Measurements from ENCODE around the gene PRKCQ. TPM values are rescaled to one million over a fixed set of nuclear protein-coding genes. Genes with fewer than 3 reads are reported as not detected.

Gene PRKCQ
- total and polyA plus RNA-seq, 7 experiments from 2014 or later = 44.3 to 74.5 (median 65.8) TPM

DNA sequence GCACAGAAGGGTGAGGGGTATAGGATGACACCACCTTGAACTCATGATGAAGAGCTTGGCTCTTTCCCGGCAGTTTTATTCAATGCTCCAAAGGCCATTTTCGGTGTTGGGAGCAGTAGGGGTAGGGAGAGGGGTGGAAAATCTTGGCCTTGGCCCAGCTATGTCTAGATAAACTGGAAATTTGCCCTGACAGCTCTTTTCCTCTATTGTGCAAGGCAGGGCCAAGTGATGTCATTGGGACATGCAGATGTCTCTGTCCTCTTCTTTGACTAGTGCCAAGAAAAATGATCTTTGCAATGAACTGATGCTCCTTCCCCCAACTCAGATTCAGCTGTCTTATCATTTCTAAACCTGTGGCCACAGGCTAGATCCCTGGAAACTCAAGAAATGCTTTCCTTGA lies 27.7 kb upstream of the PRKCQ start:
- H3K9me3 Mint-ChIP-seq = peaks cover 2 to 21% (median 8%) of the 10 kb centered on the region in 11 donors
- intact Hi-C loops (cut with micrococcal nuclease) = loop anchor here (1.0 kb wide), 2 partner anchors 15 to 24 kb away; no protein-coding TSS in a partner anchor
- peak overlapping the region in 6 of 10 donors; percentile 4 to 76 (median 62) for H3K4me3 Mint-ChIP-seq
- no peak for ATAC-seq
- peaks cover 28 to 85% (median 79%) of the 10 kb centered on the region in 7 donors for H3K4me1 Mint-ChIP-seq
- ChIA-PET CTCF (interaction anchor here (1.0 to 1.4 kb wide), 5 partner anchors 21 to 90 kb away, joined by 3 to 5 read pairs (median 3); no protein-coding TSS in a partner anchor), POLR2A (interaction anchor here (0.6 to 2.8 kb wide), 15 partner anchors 10 to 325 kb away, joined by 3 to 20 read pairs (median 7); no protein-coding TSS in a partner anchor)
- Histone ChIP-seq H3K27ac (ENCODE audit: low read depth, low read length) (peak overlapping the region; percentile 59), H3K4me1 (ENCODE audit: control insufficient read depth in 2 of 2, insufficient read depth in 2 of 2, low read length in 2 of 2) (peaks cover 24 to 33% of the 10 kb centered on the region in 2 donors), H3K9me3 (ENCODE audit: control insufficient read depth in 2 of 3, low read length in 3 of 3) (peaks cover 0 to 6% (median 0%) of the 10 kb centered on the region in 3 experiments), H3K4me3 (ENCODE audit: low read length) (no peak overlapping the region), H3K27me3 (ENCODE audit: control insufficient read depth in 2 of 2, insufficient read depth in 2 of 2, low read length in 2 of 2) (no peaks in the 10 kb centered on the region), H3K36me3 (ENCODE audit: control insufficient read depth in 2 of 3, insufficient read depth in 3 of 3, low read length in 3 of 3) (peaks cover 0 to 23% (median 8%) of the 10 kb centered on the region in 3 experiments)
- H3K36me3 Mint-ChIP-seq = peaks cover 11 to 61% (median 37%) of the 10 kb centered on the region in 5 donors
- peak overlapping the region; percentile 89 to 98 (median 95) for H3K27ac Mint-ChIP-seq
- H3K27me3 Mint-ChIP-seq = no peaks in the 10 kb centered on the region
- no peak for DNase-seq

DNA sequence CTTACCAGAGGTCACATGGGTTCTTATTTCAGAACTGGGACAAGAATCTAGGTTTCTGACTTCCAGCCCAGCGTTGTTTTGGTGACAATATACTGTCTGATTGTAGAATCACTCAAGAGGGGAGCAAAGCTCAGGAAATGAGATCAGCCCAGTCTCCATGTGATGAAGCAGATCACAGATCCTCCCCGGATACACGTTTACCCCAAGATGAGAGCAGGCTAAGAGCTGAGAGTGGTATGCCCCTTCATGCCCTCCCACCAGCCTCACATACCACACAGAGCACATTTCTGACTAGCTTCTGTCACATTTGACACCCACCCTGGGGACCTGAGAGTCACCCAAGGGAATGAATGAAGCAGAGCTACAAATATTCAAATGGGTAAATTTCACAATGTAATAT lies 27.1 kb upstream of the PRKCQ start:
- CTCF ChIA-PET = interaction anchor here (1.0 to 1.4 kb wide), 5 partner anchors 21 to 89 kb away, joined by 3 to 5 read pairs (median 3); no protein-coding TSS in a partner anchor
- Histone ChIP-seq H3K27ac (ENCODE audit: low read depth, low read length) (peak overlapping the region; percentile 59), H3K27me3 (ENCODE audit: control insufficient read depth in 2 of 2, insufficient read depth in 2 of 2, low read length in 2 of 2) (no peaks in the 10 kb centered on the region), H3K9me3 (ENCODE audit: control insufficient read depth in 2 of 3, low read length in 3 of 3) (peaks cover 0 to 6% (median 0%) of the 10 kb centered on the region in 3 experiments), H3K4me1 (ENCODE audit: control insufficient read depth in 2 of 2, insufficient read depth in 2 of 2, low read length in 2 of 2) (peaks cover 19 to 36% of the 10 kb centered on the region in 2 donors), H3K36me3 (ENCODE audit: control insufficient read depth in 2 of 3, insufficient read depth in 3 of 3, low read length in 3 of 3) (peaks cover 0 to 23% (median 8%) of the 10 kb centered on the region in 3 experiments), H3K4me3 (ENCODE audit: low read length) (no peak overlapping the region)
- POLR2A ChIA-PET = interaction anchor here (0.6 to 2.8 kb wide), 15 partner anchors 10 to 324 kb away, joined by 3 to 20 read pairs (median 7); no protein-coding TSS in a partner anchor
- peaks cover 2 to 21% (median 8%) of the 10 kb centered on the region in 11 donors for H3K9me3 Mint-ChIP-seq
- peak in 8 of 9 donors; percentile 39 to 84 (median 77) for DNase-seq
- H3K36me3 Mint-ChIP-seq = peaks cover 11 to 56% (median 37%) of the 10 kb centered on the region in 5 donors
- H3K27ac Mint-ChIP-seq = peak overlapping the region; percentile 89 to 98 (median 95)
- intact Hi-C loops (cut with micrococcal nuclease) = loop anchor here (1.0 kb wide), 2 partner anchors 15 to 24 kb away; no protein-coding TSS in a partner anchor
- H3K27me3 Mint-ChIP-seq = no peaks in the 10 kb centered on the region
- H3K4me3 Mint-ChIP-seq = peak overlapping the region in 9 of 10 donors; percentile 40 to 76 (median 64)
- peak; percentile 79 for ATAC-seq
- H3K4me1 Mint-ChIP-seq = peaks cover 23 to 85% (median 78%) of the 10 kb centered on the region in 7 donors

DNA sequence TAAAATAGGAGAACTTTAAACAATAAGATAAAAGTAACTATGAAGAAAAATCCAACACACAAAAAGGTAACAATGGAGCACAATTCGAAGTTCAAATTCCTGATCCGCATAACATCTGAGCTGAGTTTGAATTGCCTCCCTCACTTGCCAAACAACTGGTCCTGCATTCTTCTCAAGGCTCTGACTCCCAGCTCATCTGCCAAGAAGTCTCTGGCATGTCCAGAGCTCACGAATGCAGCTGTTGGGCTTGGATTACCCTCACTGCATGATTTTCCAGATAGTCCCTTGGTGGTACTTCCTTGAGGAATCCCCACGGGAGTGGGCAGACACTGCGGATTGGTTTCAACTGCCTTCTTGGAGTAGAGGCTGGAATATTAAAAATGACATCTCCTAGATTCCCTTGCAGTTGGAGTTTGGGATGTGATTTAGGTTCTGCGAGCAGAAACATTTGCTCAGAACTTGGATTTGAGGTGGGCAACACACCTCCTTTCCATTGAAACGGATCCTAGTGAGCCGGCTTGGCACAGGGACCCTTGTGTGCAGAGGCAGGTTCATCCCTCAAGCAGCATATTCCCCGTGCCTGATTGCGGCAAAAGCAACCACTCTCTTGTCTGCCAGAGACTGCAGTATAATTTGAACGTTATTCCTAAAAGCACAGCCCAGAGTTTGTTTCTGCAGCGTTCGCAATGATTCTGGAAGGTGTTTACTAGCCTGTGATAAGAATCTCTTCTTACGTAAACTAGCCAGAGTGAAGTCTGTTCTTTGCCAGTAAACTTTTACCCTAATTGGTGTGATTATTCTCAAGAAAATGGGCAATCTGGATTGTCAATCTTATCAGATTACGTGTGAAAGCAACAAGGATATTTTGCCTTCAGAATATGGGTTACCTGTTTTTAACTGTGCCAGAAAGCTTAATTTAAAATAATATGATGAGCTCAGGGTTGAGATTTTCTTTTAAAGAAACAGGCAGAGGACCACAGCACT lies 23.4 kb upstream of the PRKCQ start:
- peaks cover 0 to 10% (median 7%) of the 10 kb centered on the region in 11 donors for H3K9me3 Mint-ChIP-seq
- peak overlapping the region in 6 of 9 donors; percentile 28 to 98 (median 92) for H3K27ac Mint-ChIP-seq
- Histone ChIP-seq H3K4me3 (ENCODE audit: low read length) (no peak overlapping the region), H3K27ac (ENCODE audit: low read depth, low read length) (peak overlapping the region; percentile 19), H3K4me1 (ENCODE audit: control insufficient read depth in 2 of 2, insufficient read depth in 2 of 2, low read length in 2 of 2) (peaks cover 17 to 52% of the 10 kb centered on the region in 2 donors), H3K9me3 (ENCODE audit: control insufficient read depth in 2 of 3, low read length in 3 of 3) (peaks cover 0 to under 1% (median 0%) of the 10 kb centered on the region in 3 experiments), H3K27me3 (ENCODE audit: control insufficient read depth in 2 of 2, insufficient read depth in 2 of 2, low read length in 2 of 2) (no peaks in the 10 kb centered on the region), H3K36me3 (ENCODE audit: control insufficient read depth in 2 of 3, insufficient read depth in 3 of 3, low read length in 3 of 3) (peaks cover 0 to 12% (median 3%) of the 10 kb centered on the region in 3 experiments)
- peaks cover 33 to 93% (median 86%) of the 10 kb centered on the region in 7 donors for H3K4me1 Mint-ChIP-seq
- ChIA-PET CTCF (interaction anchor here (0.7 to 13.4 kb wide), 12 partner anchors 9 to 158 kb away, joined by 3 to 206 read pairs (median 4); partner anchors contain the start of gene PRKCQ), POLR2A (interaction anchor here (0.6 to 16.1 kb wide), 7 partner anchors 8 to 155 kb away, joined by 3 to 378 read pairs (median 4); partner anchors contain the start of gene PRKCQ)
- DNase-seq (no peak), ATAC-seq (no peak)
- H3K27me3 Mint-ChIP-seq = no peaks in the 10 kb centered on the region
- peaks cover 11 to 59% (median 41%) of the 10 kb centered on the region in 5 donors for H3K36me3 Mint-ChIP-seq
- intact Hi-C loops (cut with micrococcal nuclease) = no loop called here
- H3K4me3 Mint-ChIP-seq = no peak overlapping the region

DNA sequence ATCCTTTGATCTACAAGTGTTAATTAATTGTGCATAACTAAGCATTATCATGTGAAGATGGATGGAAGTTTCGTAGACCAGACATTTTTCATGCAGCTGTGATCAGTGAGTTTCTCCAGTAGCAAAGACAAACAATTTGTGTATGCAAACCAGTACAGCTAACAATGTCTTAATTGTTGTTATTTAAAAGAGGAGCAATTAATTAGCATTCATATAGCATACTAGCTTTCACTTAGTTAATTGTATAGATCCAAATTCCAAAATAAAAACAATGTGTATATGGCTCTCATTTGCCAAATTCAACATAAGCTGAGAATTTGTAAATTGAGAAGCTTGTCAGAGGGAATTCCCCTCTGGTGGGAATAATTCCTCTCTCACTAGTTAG lies 22.6 kb upstream of the PRKCQ start:
- H3K27ac Mint-ChIP-seq = peak overlapping the region in 6 of 9 donors; percentile 83 to 98 (median 88)
- Histone ChIP-seq H3K9me3 (ENCODE audit: control insufficient read depth in 2 of 3, low read length in 3 of 3) (no peaks in the 10 kb centered on the region), H3K27ac (ENCODE audit: low read depth, low read length) (no peak overlapping the region), H3K4me1 (ENCODE audit: control insufficient read depth in 2 of 2, insufficient read depth in 2 of 2, low read length in 2 of 2) (peaks cover 17 to 55% of the 10 kb centered on the region in 2 donors), H3K36me3 (ENCODE audit: control insufficient read depth in 2 of 3, insufficient read depth in 3 of 3, low read length in 3 of 3) (peaks cover 0 to 5% (median 0%) of the 10 kb centered on the region in 3 experiments), H3K4me3 (ENCODE audit: low read length) (no peak overlapping the region), H3K27me3 (ENCODE audit: control insufficient read depth in 2 of 2, insufficient read depth in 2 of 2, low read length in 2 of 2) (no peaks in the 10 kb centered on the region)
- H3K36me3 Mint-ChIP-seq = peaks cover 7 to 57% (median 35%) of the 10 kb centered on the region in 5 donors
- peaks cover 0 to 7% (median 4%) of the 10 kb centered on the region in 11 donors for H3K9me3 Mint-ChIP-seq
- intact Hi-C loops (cut with micrococcal nuclease) = no loop called here
- POLR2A ChIA-PET = interaction anchor here (0.6 to 16.1 kb wide), 8 partner anchors 9 to 154 kb away, joined by 3 to 378 read pairs (median 4); partner anchors contain the start of gene PRKCQ
- CTCF ChIA-PET = interaction anchor here (0.6 to 13.4 kb wide), 10 partner anchors 9 to 187 kb away, joined by 3 to 206 read pairs (median 4); partner anchors contain the start of gene PRKCQ
- peaks cover 34 to 93% (median 86%) of the 10 kb centered on the region in 7 donors for H3K4me1 Mint-ChIP-seq
- ATAC-seq (no peak), DNase-seq (no peak)
- peak overlapping the region in 2 of 10 donors; percentile 61 to 71 for H3K4me3 Mint-ChIP-seq
- H3K27me3 Mint-ChIP-seq = no peaks in the 10 kb centered on the region

DNA sequence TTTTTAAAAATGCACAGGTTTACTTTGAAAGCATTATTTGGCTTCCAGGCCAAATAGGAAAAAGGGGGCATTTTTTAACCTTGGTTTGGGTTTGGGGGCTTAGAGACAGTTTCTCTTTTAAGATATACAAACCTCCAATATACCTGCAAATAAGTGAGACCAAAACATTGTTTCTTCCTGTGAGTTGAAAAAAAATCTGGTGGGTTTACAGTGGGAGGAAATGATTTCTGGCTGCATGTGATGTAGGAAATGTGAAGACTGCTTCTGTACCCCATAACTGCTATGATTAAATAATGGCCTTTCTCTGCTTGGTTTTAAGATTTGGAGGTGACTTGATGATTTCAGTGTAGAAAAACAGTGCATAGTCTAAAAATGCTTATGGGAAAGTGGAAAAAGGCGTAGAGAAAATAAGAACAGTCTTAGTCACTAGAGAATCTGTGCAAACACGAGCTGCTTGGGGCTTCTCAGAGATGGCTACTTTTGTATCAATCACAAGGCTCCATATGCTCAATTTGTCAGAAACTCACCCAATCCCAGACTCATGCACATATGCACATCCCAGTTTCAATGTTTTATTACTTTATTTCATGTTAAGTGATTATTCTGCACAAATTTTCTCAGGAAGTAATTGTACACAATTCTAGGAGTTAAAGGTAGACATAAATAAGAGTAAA lies 22.1 kb upstream of the PRKCQ start:
- Mint-ChIP-seq H3K27ac (peak overlapping the region in 8 of 9 donors; percentile 60 to 99 (median 86)), H3K27me3 (no peaks in the 10 kb centered on the region), H3K4me3 (peak overlapping the region in 8 of 10 donors; percentile 15 to 71 (median 60)), H3K36me3 (peaks cover 4 to 55% (median 30%) of the 10 kb centered on the region in 5 donors), H3K4me1 (peaks cover 36 to 93% (median 86%) of the 10 kb centered on the region in 7 donors), H3K9me3 (peaks cover 0 to 4% (median 1%) of the 10 kb centered on the region in 11 donors)
- Histone ChIP-seq H3K9me3 (ENCODE audit: control insufficient read depth in 2 of 3, low read length in 3 of 3) (no peaks in the 10 kb centered on the region), H3K36me3 (ENCODE audit: control insufficient read depth in 2 of 3, insufficient read depth in 3 of 3, low read length in 3 of 3) (peaks cover 0 to 5% (median 0%) of the 10 kb centered on the region in 3 experiments), H3K27ac (ENCODE audit: low read depth, low read length) (peak overlapping the region; percentile 63), H3K4me3 (ENCODE audit: low read length) (no peak overlapping the region), H3K4me1 (ENCODE audit: control insufficient read depth in 2 of 2, insufficient read depth in 2 of 2, low read length in 2 of 2) (peaks cover 17 to 55% of the 10 kb centered on the region in 2 donors), H3K27me3 (ENCODE audit: control insufficient read depth in 2 of 2, insufficient read depth in 2 of 2, low read length in 2 of 2) (no peaks in the 10 kb centered on the region)
- intact Hi-C loops (cut with micrococcal nuclease) = no loop called here
- CTCF ChIA-PET = interaction anchor here (0.6 to 13.4 kb wide), 21 partner anchors 9 to 187 kb away, joined by 3 to 206 read pairs (median 5); partner anchors contain the start of gene PRKCQ
- DNase-seq (peak in 1 of 9 donors; percentile 24), ATAC-seq (no peak)
- POLR2A ChIA-PET = interaction anchor here (0.8 to 16.1 kb wide), 14 partner anchors 8 to 134 kb away, joined by 3 to 378 read pairs (median 4); partner anchors contain the start of gene PRKCQ

Measured in naive thymus-derived CD4-positive, alpha-beta T cell (primary cell).